ENCODE measurements around the gene CADPS2.

CADPS2 gene

GRCh38 chr7:122886357-122887081, at the start of gene CADPS2:
Gene CADPS2, minus strand, starts transcription at chr7:122886460. Its CDS starts 123 bp downstream, at chr7:122886337.
- DNase-seq (ENCODE audit: low read depth in 2 of 2) = peak in 1 of 2 donors; percentile 14

- DNase-seq (ENCODE audit: low read depth in 2 of 2) = no peak
Observed at GRCh38 chr7:122935620-122936019, 49.4 kb upstream of the CADPS2 start.

- no peak for DNase-seq (ENCODE audit: low read depth in 2 of 2)
Observed at GRCh38 chr7:122919643-122920181, 33.5 kb upstream of the CADPS2 start.

- no peak for DNase-seq (ENCODE audit: low read depth in 2 of 2)
Observed at GRCh38 chr7:122914812-122915211, 28.6 kb upstream of the CADPS2 start.

- DNase-seq (ENCODE audit: low read depth in 2 of 2) = no peak
Observed at GRCh38 chr7:122913608-122914007, 27.3 kb upstream of the CADPS2 start.

GRCh38 chr7:122902751-122903495, 16.7 kb upstream of the CADPS2 start:
- DNase-seq (ENCODE audit: low read depth in 2 of 2) = no peak

- no peak for DNase-seq (ENCODE audit: low read depth in 2 of 2)
Observed at GRCh38 chr7:122901250-122901649, 15.0 kb upstream of the CADPS2 start.

GRCh38 chr7:122896509-122896908, 10.2 kb upstream of the CADPS2 start:
- no peak for DNase-seq (ENCODE audit: low read depth in 2 of 2)

GRCh38 chr7:122893486-122893885, 7.2 kb upstream of the CADPS2 start:
- DNase-seq (ENCODE audit: low read depth in 2 of 2) = no peak

GRCh38 chr7:122889116-122889515, 2.9 kb upstream of the CADPS2 start:
- no peak for DNase-seq (ENCODE audit: low read depth in 2 of 2)

- no peak for DNase-seq (ENCODE audit: low read depth in 2 of 2)
Observed at GRCh38 chr7:122887848-122888247, 1.6 kb upstream of the CADPS2 start.

- DNase-seq (ENCODE audit: low read depth in 2 of 2) = no peak
Observed at GRCh38 chr7:122887198-122887597, 938 bp upstream of the CADPS2 start.

GRCh38 chr7:122885583-122886356, 490 bp downstream of the CADPS2 start:
- peak in 1 of 2 donors; percentile 0 for DNase-seq (ENCODE audit: low read depth in 2 of 2)

GRCh38 chr7:122884186-122884585, 2.1 kb downstream of the CADPS2 start:
- no peak for DNase-seq (ENCODE audit: low read depth in 2 of 2)

- DNase-seq (ENCODE audit: low read depth in 2 of 2) = no peak
Observed at GRCh38 chr7:122883049-122883680, 3.1 kb downstream of the CADPS2 start.

GRCh38 chr7:122881324-122881723, 4.9 kb downstream of the CADPS2 start:
- DNase-seq (ENCODE audit: low read depth in 2 of 2) = no peak

- no peak for DNase-seq (ENCODE audit: low read depth in 2 of 2)
Observed at GRCh38 chr7:122869260-122869659, 17.0 kb downstream of the CADPS2 start.

- DNase-seq (ENCODE audit: low read depth in 2 of 2) = no peak
Observed at GRCh38 chr7:122867471-122867980, 18.7 kb downstream of the CADPS2 start.

GRCh38 chr7:122864838-122865237, 21.4 kb downstream of the CADPS2 start:
- no peak for DNase-seq (ENCODE audit: low read depth in 2 of 2)

GRCh38 chr7:122864016-122864415, 22.2 kb downstream of the CADPS2 start:
- no peak for DNase-seq (ENCODE audit: low read depth in 2 of 2)

- DNase-seq (ENCODE audit: low read depth in 2 of 2) = no peak
Observed at GRCh38 chr7:122858320-122858719, 27.9 kb downstream of the CADPS2 start.

Measured in stimulated activated CD4-positive, alpha-beta T cell treated with anti-CD3 and anti-CD28 coated beads, Interleukin-4, amount 100 ng/mL, for 48 hours (primary cell).